ENCODE data around the gene CRADD.
"Not testable (repeated sequence)": the region's sequence is repeated elsewhere in the genome, so short reads cannot be mapped to it uniquely, and the experiment has no call there.

DNA sequence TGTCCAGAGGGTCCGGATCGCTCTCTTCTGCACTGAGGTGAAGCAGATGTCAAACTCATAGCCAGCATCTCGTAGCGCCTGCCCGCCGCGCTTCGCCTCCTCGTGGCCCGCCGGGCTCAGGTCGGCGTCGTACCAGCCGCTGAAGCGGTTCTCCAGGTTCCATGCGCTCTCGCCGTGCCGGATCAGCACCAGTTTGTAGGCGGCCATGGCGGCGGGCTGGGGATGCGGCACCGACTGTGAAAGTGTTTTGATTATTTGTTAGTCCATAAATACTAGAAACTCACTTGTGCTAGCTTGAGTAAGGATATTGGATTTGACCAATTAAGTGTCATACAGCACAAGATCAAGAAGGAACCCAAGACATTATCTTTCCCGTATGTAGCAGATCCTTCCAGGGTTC lies 35.8 kb upstream of the CRADD start:
- TF ChIP-seq, protein P1, sequence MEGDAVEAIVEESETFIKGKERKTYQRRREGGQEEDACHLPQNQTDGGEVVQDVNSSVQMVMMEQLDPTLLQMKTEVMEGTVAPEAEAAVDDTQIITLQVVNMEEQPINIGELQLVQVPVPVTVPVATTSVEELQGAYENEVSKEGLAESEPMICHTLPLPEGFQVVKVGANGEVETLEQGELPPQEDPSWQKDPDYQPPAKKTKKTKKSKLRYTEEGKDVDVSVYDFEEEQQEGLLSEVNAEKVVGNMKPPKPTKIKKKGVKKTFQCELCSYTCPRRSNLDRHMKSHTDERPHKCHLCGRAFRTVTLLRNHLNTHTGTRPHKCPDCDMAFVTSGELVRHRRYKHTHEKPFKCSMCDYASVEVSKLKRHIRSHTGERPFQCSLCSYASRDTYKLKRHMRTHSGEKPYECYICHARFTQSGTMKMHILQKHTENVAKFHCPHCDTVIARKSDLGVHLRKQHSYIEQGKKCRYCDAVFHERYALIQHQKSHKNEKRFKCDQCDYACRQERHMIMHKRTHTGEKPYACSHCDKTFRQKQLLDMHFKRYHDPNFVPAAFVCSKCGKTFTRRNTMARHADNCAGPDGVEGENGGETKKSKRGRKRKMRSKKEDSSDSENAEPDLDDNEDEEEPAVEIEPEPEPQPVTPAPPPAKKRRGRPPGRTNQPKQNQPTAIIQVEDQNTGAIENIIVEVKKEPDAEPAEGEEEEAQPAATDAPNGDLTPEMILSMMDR (IDR thresholded peaks at IDR 0.05; ENCODE audit: borderline replicate concordance, extremely low read depth, low read length, poor library complexity, severe bottlenecking), result not testable (repeated sequence)
- not testable (repeated sequence) for TF ChIP-seq EZH2 (IDR thresholded peaks at IDR 0.05; ENCODE audit: borderline replicate concordance, low read depth, low read length, severe bottlenecking)

All from DND-41 (cell line).